VCaP (cell line): Measurements from ENCODE around the gene CYP46A1.

Source experiments
- H3K27ac ChIP-seq: fragments of 450-650 bp; 2 replicates; pipeline ENCODE4 v1.5.1; 2017
- TF ChIP-seq, protein P1 (sequence below): fragments of 450-650 bp; conservative IDR thresholded peaks from 2 replicates; pipeline ENCODE4 v1.5.1; 2017; ENCODE audit warnings: mild to moderate bottlenecking, moderate library complexity

Gene CYP46A1

DNA sequence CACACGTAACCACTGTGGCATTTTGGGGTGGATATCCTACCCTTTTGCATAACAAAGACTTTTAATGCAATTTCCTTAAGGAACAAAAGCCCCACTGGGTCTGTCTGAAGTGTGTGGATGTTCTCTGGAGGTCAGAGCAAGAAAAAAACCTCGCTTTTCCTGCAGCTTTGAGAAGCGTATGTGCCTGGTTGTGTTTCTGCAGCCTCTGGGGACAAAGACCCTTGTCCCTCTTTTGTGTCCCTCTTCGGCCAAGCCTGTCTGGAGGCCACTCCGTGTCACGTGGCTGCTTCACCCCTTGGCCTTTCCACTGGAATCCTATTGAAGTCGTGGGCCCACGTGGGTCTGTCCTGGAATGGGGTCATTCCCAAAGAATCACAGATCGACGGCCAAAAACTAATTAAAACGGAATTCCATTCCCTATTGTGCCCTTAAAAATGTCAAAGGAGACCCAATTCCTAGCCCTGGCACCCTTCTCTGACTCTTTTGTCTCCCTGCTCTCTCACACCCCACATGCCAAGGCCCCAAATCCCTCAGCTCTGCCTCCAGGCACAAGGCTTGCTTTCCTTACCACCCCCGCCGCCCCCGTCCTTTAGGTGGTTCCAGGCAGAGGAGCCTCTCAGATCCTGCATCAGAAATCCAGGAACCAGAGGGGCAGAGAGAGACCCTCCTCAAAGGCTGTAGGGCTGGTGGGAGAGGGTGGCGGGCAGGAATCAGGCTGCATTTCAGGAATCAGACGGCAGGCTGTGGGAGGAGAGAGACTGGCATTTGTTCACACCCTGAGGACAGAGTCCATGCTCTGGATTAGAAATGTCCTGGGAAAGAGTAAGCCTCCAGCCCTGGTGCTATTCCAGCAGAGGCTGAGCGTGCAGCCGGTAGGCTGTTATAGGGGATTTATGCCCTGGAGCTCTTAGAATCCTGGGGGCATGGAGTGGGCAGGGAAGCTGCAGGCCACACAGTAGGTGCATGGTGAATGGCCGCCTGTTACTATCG lies 12.6 kb upstream of the CYP46A1 start:
- H3K27ac ChIP-seq = no peak overlapping the region

DNA sequence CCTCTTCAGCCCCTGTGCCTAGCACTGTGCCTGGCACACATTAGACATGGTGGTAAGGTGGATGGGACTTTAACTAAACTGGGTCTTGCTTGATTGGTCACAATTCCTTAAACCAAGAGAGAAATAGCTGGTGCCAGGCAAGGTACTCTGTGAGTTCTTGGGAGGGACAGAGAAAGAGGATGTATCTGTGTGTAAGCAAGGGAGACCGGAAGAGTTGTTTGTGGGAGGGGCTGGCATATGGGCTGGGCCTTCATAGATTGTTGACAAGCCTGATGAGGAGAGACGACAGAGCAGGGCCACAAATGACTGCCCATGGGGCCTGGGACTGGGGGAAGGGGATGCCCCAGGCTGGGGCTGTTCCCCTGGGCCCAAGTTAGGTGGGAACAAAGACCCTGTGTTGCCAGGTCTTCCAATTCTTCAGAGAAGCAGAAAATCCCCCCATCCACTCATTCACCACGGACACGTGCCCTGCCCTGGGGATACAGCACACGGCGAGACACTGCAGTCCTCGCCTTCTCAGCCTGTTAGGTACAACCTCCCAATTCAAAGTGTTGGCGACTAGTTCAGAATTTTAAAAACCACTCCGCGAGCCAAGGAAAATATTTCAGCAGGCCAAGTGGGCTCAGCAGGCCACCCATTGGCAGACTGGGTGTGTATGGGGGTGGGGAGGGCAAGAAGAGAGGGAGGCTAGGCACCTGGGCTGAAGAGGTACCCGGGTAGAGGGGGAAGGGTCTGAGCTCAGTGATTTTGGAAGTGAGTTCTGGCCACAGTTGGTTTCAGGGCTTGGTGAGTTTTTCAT lies 11.4 kb upstream of the CYP46A1 start:
- TF ChIP-seq, protein P1, sequence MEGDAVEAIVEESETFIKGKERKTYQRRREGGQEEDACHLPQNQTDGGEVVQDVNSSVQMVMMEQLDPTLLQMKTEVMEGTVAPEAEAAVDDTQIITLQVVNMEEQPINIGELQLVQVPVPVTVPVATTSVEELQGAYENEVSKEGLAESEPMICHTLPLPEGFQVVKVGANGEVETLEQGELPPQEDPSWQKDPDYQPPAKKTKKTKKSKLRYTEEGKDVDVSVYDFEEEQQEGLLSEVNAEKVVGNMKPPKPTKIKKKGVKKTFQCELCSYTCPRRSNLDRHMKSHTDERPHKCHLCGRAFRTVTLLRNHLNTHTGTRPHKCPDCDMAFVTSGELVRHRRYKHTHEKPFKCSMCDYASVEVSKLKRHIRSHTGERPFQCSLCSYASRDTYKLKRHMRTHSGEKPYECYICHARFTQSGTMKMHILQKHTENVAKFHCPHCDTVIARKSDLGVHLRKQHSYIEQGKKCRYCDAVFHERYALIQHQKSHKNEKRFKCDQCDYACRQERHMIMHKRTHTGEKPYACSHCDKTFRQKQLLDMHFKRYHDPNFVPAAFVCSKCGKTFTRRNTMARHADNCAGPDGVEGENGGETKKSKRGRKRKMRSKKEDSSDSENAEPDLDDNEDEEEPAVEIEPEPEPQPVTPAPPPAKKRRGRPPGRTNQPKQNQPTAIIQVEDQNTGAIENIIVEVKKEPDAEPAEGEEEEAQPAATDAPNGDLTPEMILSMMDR = no peak
- H3K27ac ChIP-seq = no peak overlapping the region

More for the DNA sequence above, 12.6 kb upstream of the CYP46A1 start:
- TF ChIP-seq, protein P1 = no peak

DNA sequence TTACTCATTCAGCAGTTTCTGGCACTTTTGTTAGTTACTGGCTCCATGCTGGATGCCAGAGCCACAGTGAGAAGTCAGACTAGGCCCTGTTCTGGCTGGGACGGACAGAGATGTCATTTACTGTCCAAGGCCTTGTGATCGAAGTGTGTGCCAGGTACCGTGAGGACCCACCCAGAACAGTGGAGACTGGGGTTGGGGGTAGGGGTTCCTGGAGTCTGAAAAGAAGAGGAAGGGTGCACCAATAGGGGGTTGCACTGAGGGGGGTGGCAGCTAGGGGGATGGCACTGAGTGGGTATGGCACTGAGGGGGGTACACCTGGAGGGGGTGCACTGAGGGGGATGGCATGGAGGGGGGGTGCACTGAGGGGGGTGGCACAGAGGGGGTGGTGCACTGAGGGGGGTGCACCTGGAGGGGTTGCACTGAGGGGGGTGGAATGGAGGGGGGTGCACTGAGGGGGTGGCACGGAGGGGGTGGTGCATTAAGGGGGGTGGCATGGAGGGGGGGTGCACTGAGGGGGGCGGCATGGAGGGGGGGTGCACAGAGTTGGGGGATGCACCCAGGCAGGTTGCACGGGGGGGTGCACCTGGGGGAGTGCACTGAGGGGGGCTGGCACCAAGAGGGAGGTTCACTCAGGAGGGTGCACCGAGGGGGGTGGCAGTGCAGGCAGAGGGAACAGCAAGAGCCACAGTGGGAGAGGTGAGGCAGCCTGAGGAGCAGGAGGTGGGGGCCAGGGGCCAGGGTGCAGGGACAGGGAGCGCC lies 10.6 kb upstream of the CYP46A1 start:
- TF ChIP-seq, protein P1 = no peak
- no peak overlapping the region for H3K27ac ChIP-seq

DNA sequence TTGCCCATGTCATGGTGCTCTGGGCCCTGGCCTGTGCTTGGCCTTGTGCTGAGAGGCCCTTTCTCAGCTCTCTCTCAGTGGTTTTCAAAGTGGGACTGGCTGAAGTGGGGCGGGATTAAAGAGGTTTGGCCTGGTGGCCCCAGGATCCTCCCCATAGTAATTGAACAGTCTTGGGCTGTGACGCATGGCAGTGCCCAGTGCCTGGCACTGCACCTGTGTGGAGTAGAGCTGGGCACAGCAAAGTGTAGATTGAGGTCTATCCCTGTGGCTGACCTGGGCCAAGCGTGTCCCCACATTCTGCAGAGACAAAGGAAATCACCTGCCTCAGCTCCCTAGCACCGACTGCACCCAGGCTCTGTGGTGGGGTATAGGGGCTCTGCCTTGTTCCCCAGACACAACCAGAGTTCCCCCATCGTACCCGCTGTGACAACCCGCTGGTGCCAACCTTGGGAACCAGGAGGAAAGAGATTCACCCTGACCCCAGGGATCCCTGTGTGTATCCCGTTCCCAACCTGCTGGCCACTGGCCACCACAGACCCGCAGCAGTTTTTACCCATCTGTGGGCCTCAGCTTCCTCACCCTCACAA lies 9.9 kb upstream of the CYP46A1 start:
- H3K27ac ChIP-seq = no peak overlapping the region
- TF ChIP-seq, protein P1 = no peak

DNA sequence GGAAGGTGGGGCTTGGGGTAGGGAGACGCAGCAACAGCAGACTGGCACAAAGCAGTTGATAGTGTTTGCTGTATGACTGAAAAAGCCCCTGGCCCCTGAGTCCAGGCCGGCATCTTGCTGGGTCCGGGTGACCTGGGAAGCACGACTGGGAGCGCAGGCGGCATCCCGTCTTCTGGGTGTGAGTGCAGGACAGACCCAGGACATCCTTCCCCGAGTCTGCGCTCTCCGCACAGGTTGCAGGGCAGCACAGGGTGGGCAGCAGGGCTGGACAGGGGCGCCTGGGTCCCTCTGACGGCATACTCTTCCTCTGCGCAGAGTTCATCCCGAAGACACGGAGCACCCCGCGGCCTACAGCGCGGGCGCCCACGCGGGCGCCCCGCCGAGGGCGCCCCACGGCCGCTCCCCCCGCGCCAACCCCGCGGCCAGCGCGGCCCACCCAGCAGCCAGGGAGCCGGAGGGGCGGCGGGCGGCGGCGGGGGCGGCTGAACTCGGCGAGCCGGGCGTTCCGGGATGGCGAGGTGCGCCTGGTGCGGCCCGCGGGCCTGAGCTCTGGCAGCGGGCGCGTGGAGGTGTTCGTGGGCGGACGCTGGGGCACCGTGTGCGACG lies 9.2 kb upstream of the CYP46A1 start:
- TF ChIP-seq, protein P1 = no peak
- no peak overlapping the region for H3K27ac ChIP-seq

DNA sequence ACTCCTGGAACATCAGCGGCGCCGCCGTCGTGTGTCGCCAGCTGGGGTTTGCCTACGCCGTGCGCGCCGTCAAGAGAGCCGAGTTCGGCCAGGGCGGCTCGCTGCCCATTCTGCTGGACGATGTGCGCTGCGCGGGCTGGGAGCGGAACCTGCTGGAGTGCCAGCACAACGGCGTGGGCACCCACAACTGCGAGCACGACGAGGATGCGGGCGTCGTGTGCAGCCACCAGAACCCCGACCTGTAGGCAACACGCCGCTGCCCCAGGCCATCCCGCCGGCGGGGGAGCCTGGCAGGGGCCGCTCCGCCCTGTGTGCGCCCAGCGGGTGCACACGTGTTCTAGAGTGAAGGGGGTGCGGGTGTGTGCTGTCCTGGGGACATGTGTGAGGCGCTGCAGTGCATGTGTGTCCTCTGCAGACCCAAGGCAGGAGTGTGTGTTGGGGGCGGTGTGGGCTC lies 8.7 kb upstream of the CYP46A1 start:
- no peak overlapping the region for H3K27ac ChIP-seq
- TF ChIP-seq, protein P1 = no peak
